GM12878 (cell line): ENCODE data around the gene BLCAP.
"Not testable (repeated sequence)": the region's sequence is repeated elsewhere in the genome, so short reads cannot be mapped to it uniquely, and the experiment has no call there.

Experiments used
- EZH2 ChIP-seq: IDR thresholded peaks from 2 replicates; pipeline ENCODE4 v1.6.1; 2012; ENCODE audit warnings: low read depth, mild to moderate bottlenecking, control low read depth, inconsistent platforms, low read length, borderline replicate concordance; ENCODE audit not compliant: control insufficient read depth
- MXI1 ChIP-seq: fragments of 150-350 bp; IDR thresholded peaks from 2 replicates; pipeline ENCODE4 v1.6.1; 2011; ENCODE audit warnings: low read depth, mild to moderate bottlenecking, inconsistent platforms, low read length, improper control_type of control experiment
- RFX5 ChIP-seq: IDR thresholded peaks from 2 replicates; pipeline ENCODE4 v1.6.1; 2011; ENCODE audit warnings: low read depth, low read length, improper control_type of control experiment
- STAT3 ChIP-seq: IDR thresholded peaks from 2 replicates; pipeline ENCODE4 v1.6.1; 2011; ENCODE audit warnings: low read depth, low read length, improper control_type of control experiment
- ZZZ3 ChIP-seq: IDR thresholded peaks from 2 replicates; pipeline ENCODE4 v1.6.1; 2011; ENCODE audit warnings: low read depth; ENCODE audit not compliant: control insufficient read depth, insufficient read length
- TF ChIP-seq, protein P1 (sequence below): fragments of 450-650 bp; IDR thresholded peaks from 2 replicates; pipeline ENCODE4 v1.6.1; 2017; ENCODE audit warnings: mild to moderate bottlenecking, moderate library complexity

DNA sequence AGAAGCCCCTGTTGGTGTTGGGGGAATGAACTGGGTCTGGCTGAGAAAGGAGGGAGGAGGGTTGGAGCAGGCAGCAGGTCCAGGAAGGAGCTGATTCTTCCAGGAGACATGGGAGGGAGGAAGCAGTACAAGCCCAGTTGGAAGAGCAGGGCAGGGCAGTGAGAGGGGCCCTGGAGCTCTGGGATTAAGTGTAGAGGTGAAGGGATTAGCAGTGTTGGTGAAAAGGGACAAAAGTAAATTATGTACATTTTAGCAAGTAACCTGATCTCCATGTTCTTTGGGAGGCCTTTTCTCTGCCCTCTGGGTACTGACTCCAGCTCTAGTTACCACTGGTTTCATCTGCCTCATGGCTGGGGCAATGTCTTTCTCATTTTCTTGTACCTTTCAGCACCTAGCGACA is 41.5 kb downstream of the BLCAP start:
- TF ChIP-seq RFX5, EZH2, STAT3, MXI1, ZZZ3: not testable (repeated sequence)
- TF ChIP-seq, protein P1, sequence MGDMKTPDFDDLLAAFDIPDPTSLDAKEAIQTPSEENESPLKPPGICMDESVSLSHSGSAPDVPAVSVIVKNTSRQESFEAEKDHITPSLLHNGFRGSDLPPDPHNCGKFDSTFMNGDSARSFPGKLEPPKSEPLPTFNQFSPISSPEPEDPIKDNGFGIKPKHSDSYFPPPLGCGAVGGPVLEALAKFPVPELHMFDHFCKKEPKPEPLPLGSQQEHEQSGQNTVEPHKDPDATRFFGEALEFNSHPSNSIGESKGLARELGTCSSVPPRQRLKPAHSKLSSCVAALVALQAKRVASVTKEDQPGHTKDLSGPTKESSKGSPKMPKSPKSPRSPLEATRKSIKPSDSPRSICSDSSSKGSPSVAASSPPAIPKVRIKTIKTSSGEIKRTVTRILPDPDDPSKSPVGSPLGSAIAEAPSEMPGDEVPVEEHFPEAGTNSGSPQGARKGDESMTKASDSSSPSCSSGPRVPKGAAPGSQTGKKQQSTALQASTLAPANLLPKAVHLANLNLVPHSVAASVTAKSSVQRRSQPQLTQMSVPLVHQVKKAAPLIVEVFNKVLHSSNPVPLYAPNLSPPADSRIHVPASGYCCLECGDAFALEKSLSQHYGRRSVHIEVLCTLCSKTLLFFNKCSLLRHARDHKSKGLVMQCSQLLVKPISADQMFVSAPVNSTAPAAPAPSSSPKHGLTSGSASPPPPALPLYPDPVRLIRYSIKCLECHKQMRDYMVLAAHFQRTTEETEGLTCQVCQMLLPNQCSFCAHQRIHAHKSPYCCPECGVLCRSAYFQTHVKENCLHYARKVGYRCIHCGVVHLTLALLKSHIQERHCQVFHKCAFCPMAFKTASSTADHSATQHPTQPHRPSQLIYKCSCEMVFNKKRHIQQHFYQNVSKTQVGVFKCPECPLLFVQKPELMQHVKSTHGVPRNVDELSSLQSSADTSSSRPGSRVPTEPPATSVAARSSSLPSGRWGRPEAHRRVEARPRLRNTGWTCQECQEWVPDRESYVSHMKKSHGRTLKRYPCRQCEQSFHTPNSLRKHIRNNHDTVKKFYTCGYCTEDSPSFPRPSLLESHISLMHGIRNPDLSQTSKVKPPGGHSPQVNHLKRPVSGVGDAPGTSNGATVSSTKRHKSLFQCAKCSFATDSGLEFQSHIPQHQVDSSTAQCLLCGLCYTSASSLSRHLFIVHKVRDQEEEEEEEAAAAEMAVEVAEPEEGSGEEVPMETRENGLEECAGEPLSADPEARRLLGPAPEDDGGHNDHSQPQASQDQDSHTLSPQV: not testable (repeated sequence)
